Peyer's patch (tissue), 4 donors: ENCODE results near the gene ZFP91. TPM values are rescaled to one million over a fixed set of nuclear protein-coding genes. Genes with fewer than 3 reads are reported as not detected.
A peak's percentile ranks its signal among the peaks of the same experiment; 100 is the strongest.

Source experiments
- DNase-seq, 3 donors: peaks; one replicate each; pipeline ENCODE4 v3.0.0-alpha.2; 2017 to 2019
- H3K27ac ChIP-seq, 4 donors: fragments of 200-600 bp; sonication (generic); one replicate each; pipeline ENCODE4 v1.5.1; 2016 to 2019
- H3K27me3 ChIP-seq, 2 donors: fragments of 200-600 bp; sonication (generic); one replicate each; pipeline ENCODE4 v1.5.1; 2019
- H3K36me3 ChIP-seq, 3 donors: fragments of 200-600 bp; sonication (generic); one replicate each; pipeline ENCODE4 v1.5.1; 2016 to 2019
- H3K4me1 ChIP-seq, 4 donors: fragments of 200-600 bp; sonication (generic); one replicate each; pipeline ENCODE4 v1.5.1; 2016 to 2019
- H3K4me3 ChIP-seq, 4 donors: fragments of 200-600 bp; sonication (generic); 1 replicate in 3 of 4; 2 replicates in 1 of 4; pipeline ENCODE4 v1.5.1; 2016 to 2019; ENCODE audit warnings: mild to moderate bottlenecking in 1 of 4
- H3K9me3 ChIP-seq, 4 donors: fragments of 200-600 bp; sonication (generic); one replicate each; pipeline ENCODE4 v1.5.1; 2016 to 2019; ENCODE audit warnings: mild to moderate bottlenecking in 1 of 4
- CTCF ChIP-seq, 6 experiments: fragments of 450-650 bp in 4 of 6; fragments of 200-600 bp in 2 of 6; sonication (generic) in 1 of 6; IDR thresholded peaks; one replicate each; pipeline ENCODE4 v1.5.1; 2017 to 2019; ENCODE audit warnings: antibody characterized with exemption in 6 of 6, mild to moderate bottlenecking in 3 of 6, moderate library complexity in 1 of 6
- POLR2A ChIP-seq, 2 donors: fragments of 450-650 bp; IDR thresholded peaks; one replicate each; pipeline ENCODE4 v1.5.1; 2017; ENCODE audit warnings: antibody characterized with exemption in 2 of 2, mild to moderate bottlenecking in 2 of 2, moderate library complexity in 2 of 2
- total RNA-seq, 4 donors: library from RNA; depleted of rRNA; stranded (reverse); fragments of >200 nt; gene quantifications; one replicate each; pipeline ENCODE4 v1.1.0, GENCODE V29; 2016

The ZFP91 gene
- total RNA-seq, 4 donors from 2014 or later: 42.4 to 58.3 (median 45.9) TPM

GRCh38 chr11:58606930-58607714 is 28.3 kb downstream of the ZFP91 start:
- Histone ChIP-seq H3K4me1 (peaks cover 0 to 5% (median 2%) of the 10 kb centered on the region in 4 donors), H3K27ac (no peak overlapping the region), H3K4me3 (no peak overlapping the region), H3K27me3 (no peaks in the 10 kb centered on the region), H3K36me3 (peaks cover 0 to 25% (median 0%) of the 10 kb centered on the region in 3 donors), H3K9me3 (no peaks in the 10 kb centered on the region)
- DNase-seq: no peak
- TF ChIP-seq CTCF (IDR thresholded peaks at IDR 0.05) (no peak), POLR2A (IDR thresholded peaks at IDR 0.05) (no peak)

- TF ChIP-seq CTCF (IDR thresholded peaks at IDR 0.05): no peak
- TF ChIP-seq POLR2A (IDR thresholded peaks at IDR 0.05): no peak
- H3K4me1 ChIP-seq: peaks cover 0 to 5% (median 2%) of the 10 kb centered on the region in 4 donors
- H3K4me3 ChIP-seq: no peak overlapping the region
- peaks cover 0 to 35% (median 0%) of the 10 kb centered on the region in 3 donors for H3K36me3 ChIP-seq
- H3K27ac ChIP-seq: no peak overlapping the region
- no peak for DNase-seq
- H3K27me3 ChIP-seq: no peaks in the 10 kb centered on the region
- no peaks in the 10 kb centered on the region for H3K9me3 ChIP-seq
Observed at GRCh38 chr11:58608331-58608730, 29.5 kb downstream of the ZFP91 start.

- no peak overlapping the region for H3K4me3 ChIP-seq
- DNase-seq: peak in 1 of 3 donors; percentile 31
- H3K27me3 ChIP-seq: no peaks in the 10 kb centered on the region
- H3K9me3 ChIP-seq: no peaks in the 10 kb centered on the region
- H3K4me1 ChIP-seq: peaks cover 0 to 5% (median 2%) of the 10 kb centered on the region in 4 donors
- H3K36me3 ChIP-seq: peaks cover 0 to 49% (median 0%) of the 10 kb centered on the region in 3 donors
- no peak for TF ChIP-seq POLR2A (IDR thresholded peaks at IDR 0.05)
- no peak for TF ChIP-seq CTCF (IDR thresholded peaks at IDR 0.05)
- no peak overlapping the region for H3K27ac ChIP-seq
Observed at GRCh38 chr11:58609723-58610122, 30.9 kb downstream of the ZFP91 start.

GRCh38 chr11:58613228-58613627 is 34.4 kb downstream of the ZFP91 start:
- Histone ChIP-seq H3K4me3 (no peak overlapping the region), H3K36me3 (peaks cover 0 to 83% (median 0%) of the 10 kb centered on the region in 3 donors)

GRCh38 chr11:58615559-58615958 is 36.7 kb downstream of the ZFP91 start:
- no peak for DNase-seq
- H3K4me3 ChIP-seq: no peak overlapping the region
- no peaks in the 10 kb centered on the region for H3K4me1 ChIP-seq
- H3K9me3 ChIP-seq: no peaks in the 10 kb centered on the region
- peaks cover 0 to 98% (median 0%) of the 10 kb centered on the region in 3 donors for H3K36me3 ChIP-seq
- no peaks in the 10 kb centered on the region for H3K27me3 ChIP-seq
- TF ChIP-seq POLR2A (IDR thresholded peaks at IDR 0.05): no peak
- no peak for TF ChIP-seq CTCF (IDR thresholded peaks at IDR 0.05)
- H3K27ac ChIP-seq: no peak overlapping the region

More at GRCh38 chr11:58613228-58613627, 34.4 kb downstream of the ZFP91 start:
- Histone ChIP-seq H3K9me3 (no peaks in the 10 kb centered on the region), H3K27ac (no peak overlapping the region), H3K27me3 (no peaks in the 10 kb centered on the region), H3K4me1 (no peaks in the 10 kb centered on the region)
- TF ChIP-seq POLR2A (IDR thresholded peaks at IDR 0.05) (no peak), CTCF (IDR thresholded peaks at IDR 0.05) (no peak)
- DNase-seq: no peak
